ENCODE measurements around the gene CCDC187. TPM values are rescaled to one million over a fixed set of nuclear protein-coding genes. Genes with fewer than 3 reads are reported as not detected.

CCDC187 gene
- total and polyA plus RNA-seq, 8 donors, result 0.12 to 2.8 (median 0.45) TPM; not detected in 1

- Histone ChIP-seq H3K4me1 (peaks cover 3 to 26% (median 9%) of the 10 kb centered on the region in 4 donors), H3K27ac (no peak overlapping the region), H3K9me3 (no peaks in the 10 kb centered on the region), H3K27me3 (no peaks in the 10 kb centered on the region), H3K36me3 (peaks cover 13 to 53% (median 37%) of the 10 kb centered on the region in 4 donors), H3K4me3 (no peak overlapping the region)
- WGBS, 5 donors, result 91 to 96% (median 96%) methylated on average over 17 of the region's 17 CpGs
- no peak for DNase-seq
- TF ChIP-seq POLR2A (IDR thresholded peaks at IDR 0.05), result no peak
- no peak for TF ChIP-seq CTCF (IDR thresholded peaks at IDR 0.05)
- TF ChIP-seq POLR2AphosphoS5 (IDR thresholded peaks at IDR 0.05), result no peak
- TF ChIP-seq EP300 (IDR thresholded peaks at IDR 0.05), result no peak
- intact Hi-C loops (cut with DNase I; ENCODE audit: low total_unique reads), result no loop called here
These were observed 68.7 kb downstream of the CCDC187 start for GRCh38 chr9:136235171-136235570.

DNA sequence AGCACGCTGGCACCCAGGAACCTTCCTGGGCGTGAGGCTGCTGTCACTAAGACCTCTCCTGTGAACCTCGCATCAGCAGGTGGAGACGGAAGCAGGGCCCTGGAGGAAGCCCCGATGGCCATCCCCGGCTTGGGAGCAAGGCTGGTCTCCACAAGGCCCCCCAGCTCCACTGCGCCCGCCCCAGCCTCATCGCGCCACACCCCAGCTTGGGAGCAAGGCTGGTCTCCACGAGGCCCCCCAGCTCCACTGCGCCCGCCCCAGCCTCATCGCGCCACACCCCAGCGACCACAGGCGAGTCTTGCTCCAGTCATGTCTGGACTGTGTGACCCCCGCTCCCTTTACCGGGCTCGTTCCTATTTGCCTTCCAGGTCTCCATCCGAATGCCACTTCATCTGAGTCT, 69.3 kb downstream of the CCDC187 start:
- DNase-seq, result no peak
- no peak overlapping the region for H3K27ac ChIP-seq
- H3K9me3 ChIP-seq, result no peaks in the 10 kb centered on the region
- TF ChIP-seq EP300 (IDR thresholded peaks at IDR 0.05) (no peak), CTCF (IDR thresholded peaks at IDR 0.05) (no peak), POLR2AphosphoS5 (IDR thresholded peaks at IDR 0.05) (no peak), POLR2A (IDR thresholded peaks at IDR 0.05) (no peak)
- peaks cover 13 to 53% (median 37%) of the 10 kb centered on the region in 4 donors for H3K36me3 ChIP-seq
- intact Hi-C loops (cut with DNase I; ENCODE audit: low total_unique reads), result no loop called here
- H3K4me1 ChIP-seq, result peaks cover 0 to 21% (median 6%) of the 10 kb centered on the region in 4 donors
- H3K27me3 ChIP-seq, result no peaks in the 10 kb centered on the region
- no peak overlapping the region for H3K4me3 ChIP-seq
- WGBS, 5 donors, result 93 to 95% (median 94%) methylated on average over 19 to 21 of the region's 21 CpGs

- 82 to 86% (median 85%) methylated on average over 14 of the region's 14 CpGs for WGBS, 5 donors
- H3K36me3 ChIP-seq, result peaks cover 13 to 53% (median 37%) of the 10 kb centered on the region in 4 donors
- DNase-seq, result no peak
These were observed 70.0 kb downstream of the CCDC187 start for GRCh38 chr9:136233868-136234267.

GRCh38 chr9:136233411-136233810, 70.5 kb downstream of the CCDC187 start:
- no peak for TF ChIP-seq POLR2AphosphoS5 (IDR thresholded peaks at IDR 0.05)
- no peak for TF ChIP-seq POLR2A (IDR thresholded peaks at IDR 0.05)
- no peak for TF ChIP-seq EP300 (IDR thresholded peaks at IDR 0.05)
- TF ChIP-seq CTCF (IDR thresholded peaks at IDR 0.05), result no peak
- Histone ChIP-seq H3K4me1 (peaks cover 0 to 9% (median 0%) of the 10 kb centered on the region in 4 donors), H3K9me3 (no peaks in the 10 kb centered on the region), H3K36me3 (peaks cover 13 to 53% (median 37%) of the 10 kb centered on the region in 4 donors), H3K27ac (no peak overlapping the region), H3K4me3 (no peak overlapping the region), H3K27me3 (no peaks in the 10 kb centered on the region)
- DNase-seq, result no peak
- intact Hi-C loops (cut with DNase I; ENCODE audit: low total_unique reads), result no loop called here
- WGBS, 5 donors, result 79 to 85% (median 83%) methylated on average over 15 of the region's 15 CpGs

More at GRCh38 chr9:136233868-136234267, 70.0 kb downstream of the CCDC187 start:
- intact Hi-C loops (cut with DNase I; ENCODE audit: low total_unique reads), result no loop called here
- no peaks in the 10 kb centered on the region for H3K9me3 ChIP-seq
- no peak overlapping the region for H3K27ac ChIP-seq
- H3K27me3 ChIP-seq, result no peaks in the 10 kb centered on the region
- H3K4me3 ChIP-seq, result no peak overlapping the region
- peaks cover 0 to 13% (median under 1%) of the 10 kb centered on the region in 4 donors for H3K4me1 ChIP-seq
- TF ChIP-seq CTCF (IDR thresholded peaks at IDR 0.05) (no peak), POLR2A (IDR thresholded peaks at IDR 0.05) (no peak), POLR2AphosphoS5 (IDR thresholded peaks at IDR 0.05) (no peak), EP300 (IDR thresholded peaks at IDR 0.05) (no peak)
